ENCODE results near the gene FUT7.

FUT7 gene, protein sequence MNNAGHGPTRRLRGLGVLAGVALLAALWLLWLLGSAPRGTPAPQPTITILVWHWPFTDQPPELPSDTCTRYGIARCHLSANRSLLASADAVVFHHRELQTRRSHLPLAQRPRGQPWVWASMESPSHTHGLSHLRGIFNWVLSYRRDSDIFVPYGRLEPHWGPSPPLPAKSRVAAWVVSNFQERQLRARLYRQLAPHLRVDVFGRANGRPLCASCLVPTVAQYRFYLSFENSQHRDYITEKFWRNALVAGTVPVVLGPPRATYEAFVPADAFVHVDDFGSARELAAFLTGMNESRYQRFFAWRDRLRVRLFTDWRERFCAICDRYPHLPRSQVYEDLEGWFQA

DNA sequence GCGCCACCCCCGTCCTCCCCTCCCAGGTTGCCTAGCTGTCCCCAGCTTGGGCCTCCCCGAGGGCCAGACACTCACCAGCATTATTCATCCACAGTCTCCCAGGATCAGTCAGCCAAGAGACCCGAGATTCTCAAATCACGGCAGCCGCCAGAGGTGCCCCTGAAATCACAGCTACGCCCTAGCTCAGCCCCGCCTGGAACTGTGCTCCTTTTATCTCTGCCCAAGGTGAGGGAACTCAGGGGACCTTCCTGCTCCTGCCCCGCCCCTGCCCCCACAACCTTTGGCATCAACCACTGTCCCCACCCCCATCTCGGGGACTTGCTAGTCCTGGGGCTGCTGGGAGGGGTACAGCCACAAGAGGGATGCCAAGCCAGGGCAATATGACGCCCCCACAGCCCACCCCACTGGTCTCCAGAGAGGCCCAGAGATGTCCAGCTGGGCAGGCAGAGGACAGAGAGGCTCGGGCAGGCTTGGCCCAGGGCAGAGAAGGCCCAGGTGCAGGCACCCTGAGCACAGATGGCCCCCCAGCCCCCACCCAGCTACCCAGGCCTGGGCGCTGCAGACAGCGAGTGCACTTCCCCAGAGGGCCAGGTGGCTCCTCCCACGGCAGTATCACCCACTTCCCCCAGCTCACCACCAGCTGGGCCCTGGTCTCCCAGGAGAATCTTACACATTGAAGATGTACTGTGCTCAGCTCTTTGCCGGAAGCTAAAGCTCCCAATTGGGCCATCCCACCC lies at the start of gene FUT7:
Gene FUT7, minus strand, starts transcription at position 185 of the 737 bp plus-strand sequence. Its CDS starts 97 bp downstream, at position 88.
- peak; percentile 83 for DNase-seq (ENCODE audit: low spot score)

DNA sequence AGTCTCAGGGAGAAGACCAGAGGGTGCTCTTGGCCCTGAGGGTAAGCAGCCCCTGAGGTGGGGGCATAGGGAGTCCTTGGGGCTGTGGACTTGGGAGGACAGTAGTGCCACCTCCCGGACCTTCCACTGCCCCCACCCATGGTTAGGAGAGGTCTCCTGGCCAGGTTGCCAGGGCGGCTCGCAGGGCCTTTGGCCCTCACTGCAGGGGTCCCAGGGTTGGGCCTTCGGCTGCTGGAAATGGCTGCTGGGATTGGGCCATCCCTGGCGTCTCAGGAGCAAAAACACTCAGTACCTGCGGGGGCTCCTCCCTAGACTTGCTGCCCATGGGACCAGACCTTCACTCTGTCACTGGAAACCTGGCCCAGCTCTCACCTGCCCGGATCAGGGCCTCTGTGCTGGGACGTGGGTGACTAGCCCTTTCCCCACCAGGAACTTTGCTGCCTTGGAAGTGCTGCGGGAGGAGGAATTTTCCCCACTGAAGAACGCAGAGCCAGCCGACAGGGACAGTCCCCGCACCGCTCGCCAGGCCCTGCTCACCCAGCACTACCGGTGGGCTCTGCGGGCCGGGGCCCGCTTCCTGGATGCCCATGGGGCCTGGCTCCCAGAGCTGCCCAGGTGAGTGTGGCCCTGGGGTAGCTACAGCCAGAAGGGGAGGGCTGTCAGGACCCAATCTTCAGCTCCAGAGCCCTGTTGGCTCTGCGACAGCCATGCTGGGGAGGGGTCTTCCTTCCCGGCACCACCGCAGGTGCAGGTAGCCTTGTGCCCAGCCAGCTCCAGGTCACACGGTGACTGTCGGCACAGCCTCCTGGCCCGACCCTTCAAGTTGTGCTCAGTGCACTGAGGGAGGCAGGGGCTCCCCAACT lies 48.6 kb upstream of the FUT7 start:
- no peak for DNase-seq (ENCODE audit: low spot score)

DNA sequence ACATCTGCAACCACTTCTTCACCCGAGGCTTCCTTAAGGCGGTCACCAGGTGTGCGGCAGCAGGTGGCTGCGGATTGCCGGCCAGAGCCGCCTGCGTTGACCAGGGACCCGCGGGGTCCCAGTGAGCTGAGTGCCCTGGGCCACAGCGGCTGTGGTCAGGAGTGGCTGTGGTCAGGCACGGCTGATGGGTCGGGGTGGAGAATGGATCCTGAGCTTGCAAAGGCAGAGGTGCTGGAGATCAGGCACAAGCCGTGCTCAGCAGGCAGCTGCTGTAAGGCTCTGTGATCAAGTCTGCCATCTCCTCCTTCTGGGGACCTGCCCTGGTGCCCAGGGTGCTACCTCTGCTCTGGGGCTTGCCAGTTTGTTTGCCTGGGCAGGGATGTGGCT lies 47.5 kb upstream of the FUT7 start:
- no peak for DNase-seq (ENCODE audit: low spot score)

DNA sequence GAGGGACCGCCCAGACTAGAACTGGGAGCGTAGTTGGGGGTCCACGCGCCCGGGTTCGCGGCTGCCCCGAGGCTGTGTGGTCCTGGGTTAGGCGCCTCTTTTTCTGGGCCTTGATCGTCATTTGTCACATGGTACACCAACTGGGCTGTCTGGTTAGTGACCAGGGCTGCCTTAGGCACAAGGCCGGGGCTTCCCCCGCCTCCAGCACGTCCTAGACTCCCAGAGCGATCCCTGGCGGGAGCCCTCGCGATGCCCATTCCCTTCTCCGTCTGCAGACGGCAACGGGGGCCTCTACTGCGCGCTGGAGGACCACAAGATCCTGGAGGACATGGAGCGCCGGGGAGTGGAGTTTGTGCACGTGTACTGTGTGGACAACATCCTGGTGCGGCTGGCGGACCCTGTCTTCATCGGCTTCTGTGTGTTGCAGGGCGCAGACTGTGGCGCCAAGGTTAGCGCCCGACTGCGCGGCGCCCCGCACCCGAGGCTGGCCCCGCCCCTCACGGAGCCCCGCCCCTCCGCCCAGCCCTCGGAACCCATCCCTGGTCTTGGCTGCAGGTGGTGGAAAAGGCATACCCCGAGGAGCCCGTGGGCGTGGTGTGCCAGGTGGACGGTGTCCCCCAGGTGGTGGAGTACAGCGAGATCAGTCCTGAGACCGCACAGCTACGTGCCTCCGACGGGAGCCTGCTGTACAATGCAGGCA lies 47.0 kb upstream of the FUT7 start:
- DNase-seq (ENCODE audit: low spot score) = no peak

DNA sequence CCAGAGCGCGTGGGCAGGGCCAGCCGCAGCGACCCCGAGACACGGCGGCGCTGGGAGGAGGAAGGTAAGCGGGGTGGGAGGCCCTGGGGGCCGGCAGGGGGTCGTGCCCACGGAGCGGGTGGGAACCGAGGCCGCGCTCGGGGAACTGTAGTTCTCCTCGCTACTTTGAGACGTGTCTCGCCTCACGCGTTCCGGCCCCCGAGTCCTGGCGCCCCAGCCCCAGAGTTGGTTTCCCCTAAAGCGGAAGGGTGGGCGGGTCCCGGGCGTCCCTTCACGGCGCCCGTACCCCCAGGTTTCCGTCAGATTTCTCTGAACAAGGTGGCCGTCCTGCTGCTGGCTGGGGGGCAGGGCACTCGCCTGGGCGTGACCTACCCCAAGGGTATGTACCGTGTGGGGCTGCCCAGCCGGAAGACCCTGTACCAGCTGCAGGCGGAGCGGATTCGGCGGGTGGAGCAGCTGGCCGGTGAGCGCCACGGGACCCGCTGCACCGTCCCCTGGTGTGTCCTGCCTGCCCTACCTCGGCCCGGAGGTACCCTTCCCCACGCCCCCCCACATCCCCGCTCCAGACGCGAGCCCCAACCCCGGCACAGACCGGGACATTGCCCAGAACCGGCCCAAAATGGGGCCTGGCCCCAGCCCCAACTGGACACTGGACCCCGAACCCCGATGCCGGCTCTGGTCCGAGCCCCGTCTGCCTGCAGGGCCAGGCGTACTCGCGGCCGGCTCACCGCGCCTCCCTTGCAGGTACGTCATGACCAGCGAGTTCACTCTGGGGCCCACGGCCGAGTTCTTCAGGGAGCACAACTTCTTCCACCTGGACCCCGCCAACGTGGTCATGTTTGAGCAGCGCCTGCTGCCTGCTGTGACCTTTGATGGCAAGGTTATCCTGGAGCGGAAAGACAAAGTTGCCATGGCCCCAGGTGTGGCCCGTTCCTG lies 46.1 kb upstream of the FUT7 start:
- peak; percentile 38 for DNase-seq (ENCODE audit: low spot score)

DNA sequence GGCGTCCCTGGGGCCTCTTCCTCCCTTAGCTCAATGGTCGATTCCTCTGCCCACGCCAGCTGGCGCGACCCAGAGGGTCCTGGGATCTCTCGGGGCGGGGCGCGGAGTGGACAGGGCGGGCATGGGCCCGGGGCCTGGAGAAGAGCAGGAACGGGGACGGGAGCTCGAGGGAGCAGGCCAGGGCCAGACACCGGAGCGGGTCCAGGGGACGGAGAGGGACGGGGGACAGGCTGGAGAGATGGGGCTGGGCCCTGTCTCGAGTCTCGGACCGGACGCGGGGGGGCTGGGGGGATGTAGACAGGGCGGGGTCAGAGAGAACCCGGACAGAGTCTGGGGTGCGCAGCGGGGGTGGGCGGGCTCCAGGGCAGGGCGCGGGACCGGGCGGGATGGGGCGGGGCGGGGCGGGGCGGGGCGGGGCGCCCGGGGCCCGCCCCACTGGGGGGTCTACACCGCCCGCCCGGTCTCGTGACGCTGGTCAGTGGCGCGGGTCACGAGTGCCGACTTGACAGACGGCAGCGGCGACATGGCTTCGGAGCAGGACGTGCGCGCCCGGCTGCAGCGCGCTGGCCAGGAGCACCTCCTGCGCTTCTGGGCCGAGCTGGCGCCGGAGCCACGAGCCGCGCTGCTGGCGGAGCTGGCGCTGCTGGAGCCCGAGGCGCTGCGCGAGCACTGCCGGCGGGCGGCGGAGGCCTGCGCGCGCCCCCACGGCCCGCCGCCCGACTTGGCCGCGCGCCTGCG lies 45.3 kb upstream of the FUT7 start, which contains the start of gene UAP1L1:
Gene UAP1L1, plus strand, starts transcription at position 508 of the 738 bp plus-strand sequence. Its CDS starts 16 bp downstream, at position 524.
- DNase-seq (ENCODE audit: low spot score) = peak; percentile 51

DNA sequence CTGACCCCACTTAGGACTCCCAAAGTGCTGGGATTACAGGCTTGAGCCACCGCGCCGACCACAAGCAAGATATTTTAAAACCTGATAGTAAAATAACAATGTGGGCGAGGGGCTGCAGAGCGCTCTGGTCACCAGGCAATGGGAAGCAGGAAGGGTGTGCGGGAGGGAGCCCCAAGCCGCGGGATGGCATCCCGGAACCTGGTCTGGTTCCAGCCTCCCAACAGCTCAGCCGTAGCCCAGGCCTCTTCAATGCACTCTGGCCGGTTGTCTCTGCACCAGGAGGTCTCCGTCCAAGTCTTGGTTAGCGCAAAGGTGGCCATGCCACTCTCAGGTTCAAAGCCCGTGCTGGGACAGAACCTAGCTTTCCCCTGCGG lies 44.7 kb upstream of the FUT7 start:
- DNase-seq (ENCODE audit: low spot score) = no peak

DNA sequence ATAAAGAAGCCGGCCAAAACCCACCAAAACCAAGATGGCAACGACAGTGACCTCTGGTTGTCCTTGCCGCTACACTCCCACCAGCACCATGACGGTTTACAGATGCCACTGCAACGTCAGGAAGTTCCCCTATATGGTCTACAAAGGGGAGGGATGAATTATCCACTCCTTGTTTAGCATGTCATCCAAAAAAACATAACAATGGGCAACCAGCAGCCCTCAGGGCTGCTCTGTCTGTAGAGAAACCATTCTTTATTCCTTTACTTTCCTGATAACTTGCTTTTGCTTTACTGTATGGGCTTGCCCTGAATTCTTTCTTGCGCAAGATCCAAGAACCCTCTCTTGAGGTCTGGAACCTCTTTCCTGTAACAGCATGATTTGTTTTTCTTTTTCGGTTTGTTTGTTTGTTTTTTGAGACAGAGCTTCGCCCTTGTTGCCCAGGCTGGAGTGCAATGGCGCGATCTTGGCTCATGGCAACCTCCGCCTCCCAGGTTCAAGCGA lies 43.4 kb upstream of the FUT7 start:
- no peak for DNase-seq (ENCODE audit: low spot score)

DNA sequence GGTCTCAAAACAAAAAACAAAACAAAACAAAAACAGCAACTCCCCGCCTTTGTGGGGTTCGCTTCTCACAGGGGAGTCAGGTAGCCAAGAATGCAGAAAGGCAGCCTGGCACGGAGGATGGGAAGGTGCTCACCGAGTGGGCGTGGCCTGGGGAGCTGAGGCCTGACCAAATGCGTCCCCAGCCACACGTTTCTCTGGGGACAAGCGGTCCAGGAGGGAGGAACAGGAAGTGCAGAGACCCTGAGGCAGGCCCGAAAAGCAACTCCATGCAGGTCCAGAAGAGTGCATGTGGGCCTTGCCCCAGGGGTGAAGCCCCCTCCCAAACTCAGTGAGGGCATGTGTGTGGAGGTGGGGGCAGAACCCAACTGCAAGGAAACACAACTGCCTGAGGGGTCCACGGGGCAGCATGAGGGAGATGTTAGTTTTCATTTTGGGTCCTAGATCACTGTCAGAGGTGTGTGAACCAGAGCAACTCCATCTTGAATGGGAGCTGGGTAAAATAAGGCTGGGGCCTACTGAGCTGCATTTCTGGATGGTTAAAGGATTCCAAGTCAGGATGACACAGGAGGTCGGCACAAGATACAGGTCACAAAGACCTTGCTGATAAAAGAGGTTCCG lies 42.9 kb upstream of the FUT7 start:
- no peak for DNase-seq (ENCODE audit: low spot score)

DNA sequence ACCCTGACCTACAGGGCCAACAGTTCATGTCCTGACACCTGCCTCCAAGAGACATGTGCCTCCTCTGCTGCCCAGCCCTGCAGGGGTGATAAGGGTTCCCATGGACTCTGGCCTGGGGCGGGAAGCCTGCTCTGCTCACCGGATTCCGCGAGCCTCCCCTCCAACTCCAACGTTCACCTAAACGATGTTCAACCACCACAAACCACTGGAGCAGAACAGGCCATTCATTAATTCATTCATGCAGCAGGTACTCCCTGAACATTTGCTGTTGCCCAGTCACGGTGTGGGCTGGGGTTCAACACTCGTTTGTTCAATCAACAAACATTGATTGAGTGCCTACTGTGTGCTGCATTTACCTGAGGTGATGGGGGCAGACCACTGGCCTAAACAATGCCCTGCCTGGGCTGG lies 42.1 kb upstream of the FUT7 start:
- no peak for DNase-seq (ENCODE audit: low spot score)

DNA sequence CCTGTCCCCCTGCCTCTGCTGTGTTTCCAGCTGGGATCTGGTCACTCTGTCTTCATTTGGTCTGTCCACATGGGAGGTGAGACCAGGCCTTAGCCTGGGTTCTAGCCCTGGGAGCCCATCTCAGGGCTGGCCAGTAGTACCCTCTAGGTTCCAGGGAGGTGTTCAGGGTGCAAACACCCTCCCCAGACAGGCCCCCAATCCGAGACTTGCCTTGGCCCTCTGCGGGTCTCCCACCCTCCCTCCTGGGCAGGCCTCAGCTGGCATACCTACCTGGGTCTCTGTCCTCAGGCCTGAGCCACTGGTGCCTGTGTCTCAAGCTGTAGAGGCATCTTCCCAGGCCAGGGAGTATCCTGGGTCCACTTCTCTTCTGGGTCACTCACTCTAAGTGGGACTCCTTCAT lies 39.4 kb upstream of the FUT7 start:
- no peak for DNase-seq (ENCODE audit: low spot score)

DNA sequence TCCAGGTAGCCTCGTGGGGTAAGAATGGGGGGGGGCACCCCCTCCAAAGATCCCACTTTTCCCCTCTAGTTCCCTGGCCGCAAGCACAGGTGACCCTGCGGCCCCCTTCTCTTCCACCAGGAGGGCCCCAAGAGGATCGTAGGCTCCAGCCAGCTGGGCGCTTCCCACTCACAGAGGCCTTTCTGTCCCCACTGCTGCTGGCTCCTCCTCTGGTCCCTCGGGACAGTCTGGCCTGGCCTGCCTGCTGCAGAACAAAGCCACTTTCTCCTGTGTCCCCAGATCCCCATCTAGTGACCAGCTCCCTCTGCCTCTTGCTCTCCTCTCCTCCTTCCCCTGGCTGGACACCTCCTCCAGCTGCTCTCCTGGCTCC lies 39.0 kb upstream of the FUT7 start:
- no peak for DNase-seq (ENCODE audit: low spot score)

DNA sequence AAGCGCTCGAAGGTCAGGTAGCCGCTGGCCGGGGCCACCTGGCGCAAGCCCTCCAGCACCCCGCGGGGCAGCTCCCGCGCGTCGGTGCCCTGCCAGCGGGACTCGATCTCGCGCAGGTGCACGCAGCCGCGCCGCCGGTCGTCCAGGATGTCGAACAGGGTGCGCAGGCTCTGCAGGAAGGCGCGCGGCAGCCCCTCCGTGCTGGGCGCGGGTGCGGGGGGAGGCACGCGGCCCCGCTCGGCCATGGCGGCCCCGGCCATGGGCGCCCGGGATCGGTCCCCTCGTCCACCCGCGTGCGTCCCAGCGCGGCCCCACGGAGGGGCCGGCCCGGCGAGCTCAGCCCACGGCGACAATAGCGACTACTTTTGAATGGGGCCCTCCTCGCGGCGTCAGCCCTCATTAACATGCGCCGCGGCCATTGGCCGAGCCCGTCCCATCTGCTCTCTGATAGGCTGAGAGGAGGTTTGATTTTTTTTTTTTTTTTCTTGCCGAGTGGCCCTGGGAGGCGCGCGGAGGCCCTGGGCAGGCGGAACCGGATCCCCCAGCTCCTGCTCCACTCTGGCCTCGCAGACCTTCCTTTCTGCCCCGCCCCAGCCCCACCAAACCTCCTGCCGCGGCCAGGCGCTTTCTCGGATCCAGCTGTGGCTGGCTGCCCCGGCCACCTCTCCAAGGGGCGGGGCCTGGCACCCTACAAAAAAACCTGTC lies 38.5 kb upstream of the FUT7 start, which contains the start of gene SAPCD2:
Gene SAPCD2, minus strand, starts transcription at position 357 of the 705 bp plus-strand sequence. Its CDS starts 97 bp downstream, at position 260.
- peak; percentile 88 for DNase-seq (ENCODE audit: low spot score)

DNA sequence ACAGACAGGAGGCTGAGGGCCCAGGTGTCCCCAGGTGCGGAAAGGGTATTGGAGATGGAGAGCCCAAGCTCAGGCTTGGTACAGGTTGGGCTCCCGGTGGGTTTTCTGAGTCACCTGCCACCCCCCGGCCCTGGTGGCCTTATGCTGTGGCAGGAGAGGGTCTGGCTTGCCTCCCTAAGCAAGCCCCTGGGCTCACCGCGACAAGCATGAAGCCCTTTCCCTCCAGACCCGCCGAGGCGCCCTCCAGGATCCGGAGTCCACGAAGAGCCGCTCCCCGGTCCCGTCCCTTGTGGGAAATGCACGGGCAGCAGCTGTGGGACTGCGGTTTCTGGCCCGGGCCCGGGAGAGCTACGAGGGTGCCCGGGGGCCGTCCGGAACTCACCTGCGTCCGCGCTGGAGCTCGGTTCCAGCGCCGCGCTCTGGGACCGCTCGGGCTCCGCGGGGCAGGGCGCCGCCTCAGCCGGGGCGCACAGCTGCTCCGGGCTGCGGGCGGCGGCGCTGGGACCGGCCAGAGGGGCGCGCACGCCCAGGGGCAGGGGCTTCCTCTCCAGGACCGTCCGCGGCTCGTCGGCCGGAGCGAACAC lies 37.7 kb upstream of the FUT7 start:
- DNase-seq (ENCODE audit: low spot score) = no peak

DNA sequence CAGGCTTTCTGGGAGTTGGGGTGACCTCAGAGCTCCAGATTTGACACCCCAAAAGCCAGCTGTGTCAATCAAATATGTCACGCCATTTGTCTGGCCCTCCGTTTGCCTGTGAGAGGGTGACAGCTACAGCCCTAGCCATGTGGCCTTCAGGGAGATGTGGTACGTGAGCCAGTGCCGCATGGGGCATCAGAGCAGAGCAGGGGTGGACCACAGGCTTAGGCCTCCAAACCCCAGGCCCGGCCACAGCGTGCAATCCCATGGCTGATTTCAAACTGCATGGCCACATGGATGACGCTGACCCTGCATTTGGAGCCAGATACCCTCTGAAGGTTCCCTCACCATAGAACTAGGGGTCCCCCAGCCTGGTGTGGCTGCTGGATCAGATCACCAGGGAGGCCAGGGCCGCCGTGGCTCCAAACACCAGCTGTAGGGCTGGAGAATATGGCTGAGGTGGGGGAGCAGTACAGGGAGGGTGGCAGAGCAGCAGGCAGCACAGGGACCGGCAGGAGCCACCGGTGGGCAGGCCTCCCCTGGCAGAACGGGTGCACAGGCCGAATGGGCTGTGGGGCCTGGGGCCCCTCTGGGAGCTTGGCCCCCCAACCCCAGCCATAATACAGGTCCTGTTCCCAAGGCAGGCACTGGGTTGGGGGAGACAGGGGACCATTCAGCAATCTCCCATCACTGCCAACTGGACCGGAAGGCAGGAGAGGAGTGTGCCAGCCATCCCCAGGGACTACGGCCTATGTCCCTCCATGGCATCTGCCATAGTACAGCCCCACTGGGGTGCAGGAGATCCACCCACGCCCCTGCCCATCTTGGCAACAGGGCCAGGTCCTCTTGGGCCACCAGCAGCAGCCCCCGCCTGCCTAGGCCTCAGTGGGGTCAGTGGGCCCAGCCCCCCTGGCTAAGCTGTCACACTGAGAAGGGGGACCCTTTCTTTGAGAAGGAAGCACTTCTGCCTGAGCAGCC lies 36.9 kb upstream of the FUT7 start:
- no peak for DNase-seq (ENCODE audit: low spot score)

DNA sequence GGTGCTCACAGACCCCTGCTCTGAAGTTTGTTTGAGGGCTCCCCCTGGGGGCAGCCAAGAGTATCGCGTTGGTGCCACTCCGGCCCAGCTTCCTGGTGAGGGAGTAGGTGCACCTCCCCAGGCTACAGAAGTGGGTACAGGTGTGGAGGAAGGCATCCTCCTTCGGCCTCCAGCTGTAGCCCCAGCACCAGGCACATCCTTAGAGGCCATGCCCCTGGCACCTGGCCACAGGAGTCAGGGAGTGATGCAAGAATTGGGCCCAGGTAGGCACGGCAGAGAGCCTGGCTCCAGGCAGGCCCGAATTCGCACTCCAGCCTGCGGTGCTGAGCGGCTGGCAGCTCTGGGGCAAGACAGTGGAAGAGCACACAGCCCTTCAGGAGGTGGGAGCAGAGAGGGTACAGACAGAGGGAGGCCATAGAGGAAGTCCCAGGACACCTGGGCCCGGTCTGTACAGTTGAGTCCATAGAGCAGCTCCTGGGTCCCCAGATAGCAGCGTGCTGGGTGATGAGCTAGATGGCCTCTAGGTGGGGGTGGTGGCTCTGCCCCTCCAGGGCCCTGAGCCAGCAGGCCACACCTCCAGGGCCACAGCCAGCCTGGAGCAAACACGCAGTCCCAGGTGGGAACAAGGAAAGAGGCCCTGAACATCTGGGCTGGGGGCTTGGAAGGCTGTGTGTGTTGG lies 36.1 kb upstream of the FUT7 start:
- peak; percentile 91 for DNase-seq (ENCODE audit: low spot score)
